ENCODE data around the gene MFAP5.
"Not testable (repeated sequence)": the region's sequence is repeated elsewhere in the genome, so short reads cannot be mapped to it uniquely, and the experiment has no call there.

MFAP5 gene

GRCh38 chr12:8675591-8676036 lies 13.0 kb upstream of the MFAP5 start:
- no peak for DNase-seq (ENCODE audit: low spot score)

GRCh38 chr12:8672381-8672780 lies 9.8 kb upstream of the MFAP5 start:
- no peak for DNase-seq (ENCODE audit: low spot score)

GRCh38 chr12:8668441-8668840 lies 5.8 kb upstream of the MFAP5 start:
- no peak for DNase-seq (ENCODE audit: low spot score)

DNA sequence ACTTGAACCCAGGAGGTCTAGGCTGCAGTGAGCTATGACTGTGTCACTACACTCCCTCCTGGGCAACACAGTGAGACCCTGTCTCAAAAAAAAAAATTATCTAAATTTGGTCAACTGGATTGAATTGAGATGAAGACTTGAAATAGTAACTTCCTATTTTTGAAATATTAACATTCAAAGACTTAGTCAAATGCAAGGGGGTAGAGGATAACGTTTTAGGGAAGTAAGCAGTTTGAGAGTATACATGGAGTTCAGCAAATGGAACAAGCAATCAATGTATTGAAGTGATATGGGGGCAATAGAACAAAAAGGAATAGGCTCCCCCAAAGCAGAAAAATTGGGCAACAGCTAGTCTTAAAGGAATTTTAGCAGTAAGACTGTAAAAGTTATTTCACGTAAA lies 4.6 kb upstream of the MFAP5 start:
- peak; percentile 54 for DNase-seq (ENCODE audit: low spot score)

DNA sequence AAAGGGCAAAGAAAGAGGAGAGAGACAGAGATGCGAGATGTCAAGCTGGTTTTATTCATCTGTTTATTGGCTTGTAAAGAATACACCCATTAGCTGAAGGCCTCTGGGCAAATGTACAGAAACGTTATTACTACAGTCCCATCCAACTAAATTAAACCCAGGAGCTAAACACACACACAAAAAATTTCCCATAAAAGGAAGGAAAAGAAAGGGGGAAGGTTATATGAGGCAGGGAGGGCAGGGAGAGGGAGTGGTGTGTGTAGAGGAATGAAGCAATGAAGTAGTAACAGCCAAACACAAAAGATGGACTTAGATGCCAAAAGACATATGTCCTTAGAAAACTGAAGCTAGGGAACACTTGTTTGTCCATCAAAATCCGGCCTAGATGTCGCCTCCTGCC lies 3.1 kb upstream of the MFAP5 start:
- DNase-seq (ENCODE audit: low spot score): no peak

DNA sequence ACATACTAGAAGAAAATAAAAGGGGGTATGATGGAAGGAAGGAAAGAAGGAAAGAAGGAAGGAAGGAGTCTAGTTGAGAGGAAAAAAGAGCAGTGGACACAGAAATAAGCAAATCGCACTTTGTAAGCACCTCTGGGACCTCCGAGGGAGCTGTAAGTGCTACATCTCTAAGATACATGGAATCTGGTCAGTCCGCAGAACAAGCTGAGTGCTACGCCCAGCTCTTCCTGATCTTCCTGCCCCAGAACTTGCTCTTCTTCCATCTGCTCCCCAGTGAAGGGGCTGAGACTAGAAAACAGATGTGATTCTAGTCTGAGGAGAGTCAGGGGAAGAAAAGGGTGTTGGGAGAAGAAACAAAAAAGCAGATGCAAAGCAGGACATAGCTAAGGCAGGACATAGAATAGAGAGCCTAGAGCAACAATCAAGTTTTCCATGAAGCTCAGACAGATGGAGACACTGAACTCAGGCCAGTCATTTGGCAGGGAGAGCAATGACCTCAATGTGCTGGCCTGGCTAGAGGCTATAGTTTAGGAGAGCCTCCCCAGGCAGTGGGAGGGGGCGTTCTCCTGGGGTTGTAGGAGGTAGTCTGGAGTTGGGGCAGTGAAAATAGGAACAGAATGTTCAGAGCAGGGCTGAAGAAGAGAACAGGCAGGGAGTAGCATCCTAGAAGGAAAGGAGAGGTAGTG lies 1.7 kb upstream of the MFAP5 start:
- DNase-seq (ENCODE audit: low spot score): no peak

- DNase-seq (ENCODE audit: low spot score): no peak
Observed at GRCh38 chr12:8661751-8662150, 875 bp downstream of the MFAP5 start.

GRCh38 chr12:8661016-8661415 lies 1.6 kb downstream of the MFAP5 start:
- DNase-seq (ENCODE audit: low spot score): no peak

DNA sequence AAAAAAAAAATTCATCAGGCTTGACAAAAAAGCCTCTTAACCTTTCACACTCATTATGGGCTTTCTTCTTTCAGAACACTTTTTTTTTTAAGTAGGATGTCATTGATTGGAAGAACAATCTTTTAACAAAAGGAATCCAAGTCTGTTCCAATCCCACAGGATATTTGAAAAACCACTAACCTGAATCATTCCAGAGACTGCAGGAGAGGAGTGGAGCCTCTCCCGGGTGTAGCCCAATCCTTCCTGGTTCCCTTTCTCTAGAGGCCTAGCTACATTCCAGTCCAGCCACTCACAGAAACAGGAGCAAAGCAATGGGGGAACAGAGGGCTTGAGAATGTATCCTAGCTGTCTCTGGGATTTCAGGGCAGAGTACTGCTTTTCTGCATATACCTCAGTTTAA lies 4.3 kb downstream of the MFAP5 start:
- DNase-seq (ENCODE audit: low spot score): no peak

DNA sequence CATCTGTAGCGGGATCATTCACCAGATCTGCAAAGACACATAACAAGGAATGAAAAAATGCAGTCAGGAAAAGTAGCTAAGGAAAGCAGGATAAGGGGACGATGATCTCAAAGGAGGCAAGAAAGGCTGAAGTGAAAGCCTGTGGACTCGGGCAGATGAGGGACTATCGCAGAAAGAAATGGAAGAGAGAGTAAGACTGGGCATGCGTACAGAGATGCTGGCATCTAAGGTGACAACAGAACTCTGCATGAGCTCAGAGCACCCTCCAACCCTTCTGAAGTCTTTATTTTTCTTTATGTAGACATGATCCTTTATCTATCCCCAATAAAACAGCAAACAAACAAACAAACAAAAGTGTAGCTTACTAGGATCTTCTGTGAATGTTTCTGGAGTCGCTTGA lies 7.2 kb downstream of the MFAP5 start:
- no peak for DNase-seq (ENCODE audit: low spot score)

GRCh38 chr12:8648576-8649205 lies 13.9 kb downstream of the MFAP5 start:
- no peak for DNase-seq (ENCODE audit: low spot score)

DNA sequence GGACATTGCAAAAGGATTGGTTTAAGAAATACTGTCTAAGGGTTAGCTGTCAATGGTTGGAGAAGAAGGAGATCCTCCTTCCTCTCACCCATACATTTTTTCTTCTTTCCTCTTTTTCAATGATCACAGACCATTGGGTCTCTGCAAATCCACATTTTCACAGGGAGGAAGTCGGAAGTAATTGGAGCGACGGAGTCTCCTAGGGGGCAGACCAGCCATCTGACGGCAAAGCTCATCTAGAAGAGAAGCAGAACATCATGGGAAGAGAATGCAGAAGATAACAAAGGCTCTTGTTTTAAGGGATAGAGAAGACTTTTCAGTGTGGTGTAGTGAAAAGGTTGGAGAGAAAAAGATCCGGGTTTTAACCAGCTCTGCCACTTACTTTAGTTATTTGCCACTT lies 14.7 kb downstream of the MFAP5 start:
- DNase-seq (ENCODE audit: low spot score): no peak

DNA sequence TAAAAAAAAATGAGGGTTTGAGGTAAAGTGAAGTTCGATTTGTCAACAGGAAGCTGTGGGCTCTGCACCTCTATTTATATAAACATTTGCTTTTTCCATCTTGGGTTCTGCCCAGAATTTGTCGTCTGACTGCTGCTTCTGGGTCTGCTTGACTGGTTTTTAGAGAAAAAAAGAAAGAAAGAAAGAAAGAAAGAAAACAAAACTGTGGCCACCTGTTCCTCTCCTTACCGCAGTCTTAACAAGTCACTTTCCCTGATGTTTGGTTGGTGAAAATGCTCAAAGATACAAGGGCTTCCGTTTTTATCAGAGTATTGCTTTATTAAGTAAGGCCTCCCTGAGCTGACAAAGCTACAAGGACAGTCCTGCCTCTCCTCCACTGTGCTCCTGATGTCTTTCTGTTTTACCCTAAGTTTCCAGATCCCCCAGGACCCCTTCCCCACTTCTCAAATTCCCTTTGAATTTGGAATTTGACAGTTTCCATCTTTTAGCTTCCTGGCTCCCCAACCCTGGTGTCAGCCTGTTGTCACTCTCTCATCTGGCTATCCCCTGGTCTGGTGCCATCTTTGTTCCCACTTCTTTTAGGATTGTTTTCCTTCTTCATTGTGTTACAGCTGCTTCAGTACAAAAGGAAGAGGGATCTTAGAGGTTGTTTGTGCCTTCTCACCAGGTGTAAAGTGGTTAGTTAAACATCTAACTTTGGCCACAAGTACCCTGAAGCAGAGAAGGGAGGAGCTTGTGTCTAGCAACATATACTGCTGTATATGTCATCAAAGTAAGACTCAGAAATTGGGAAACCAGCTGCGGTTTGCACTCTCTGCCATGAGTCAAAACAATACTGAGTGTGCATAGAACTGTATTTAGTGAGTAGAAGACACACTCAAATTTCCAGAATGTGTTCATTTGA lies 18.0 kb downstream of the MFAP5 start:
- peak; percentile 96 for DNase-seq (ENCODE audit: low spot score)

- no peak for DNase-seq (ENCODE audit: low spot score)
Observed at GRCh38 chr12:8642775-8643174, 19.9 kb downstream of the MFAP5 start.

- DNase-seq (ENCODE audit: low spot score): no peak
Observed at GRCh38 chr12:8639936-8640335, 22.7 kb downstream of the MFAP5 start.

DNA sequence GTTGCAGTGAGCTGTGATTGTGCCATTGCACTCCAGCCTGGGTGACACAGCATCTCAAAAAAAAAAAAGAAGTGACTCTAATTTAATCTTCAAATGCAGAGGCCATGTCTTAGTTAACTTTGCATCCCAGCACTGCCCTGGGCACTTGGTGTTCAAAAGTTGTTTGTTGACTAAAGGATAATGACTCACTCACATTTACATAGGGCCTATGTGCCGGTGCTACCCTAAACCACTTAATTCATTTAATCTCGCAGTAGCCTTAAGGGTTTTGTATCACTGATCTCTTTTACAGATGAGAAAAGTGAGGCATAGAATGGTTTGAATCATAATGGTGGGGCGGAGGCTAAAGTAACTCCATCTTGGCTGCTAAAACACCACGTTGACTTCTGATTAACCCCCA lies 23.7 kb downstream of the MFAP5 start:
- no peak for DNase-seq (ENCODE audit: low spot score)

DNA sequence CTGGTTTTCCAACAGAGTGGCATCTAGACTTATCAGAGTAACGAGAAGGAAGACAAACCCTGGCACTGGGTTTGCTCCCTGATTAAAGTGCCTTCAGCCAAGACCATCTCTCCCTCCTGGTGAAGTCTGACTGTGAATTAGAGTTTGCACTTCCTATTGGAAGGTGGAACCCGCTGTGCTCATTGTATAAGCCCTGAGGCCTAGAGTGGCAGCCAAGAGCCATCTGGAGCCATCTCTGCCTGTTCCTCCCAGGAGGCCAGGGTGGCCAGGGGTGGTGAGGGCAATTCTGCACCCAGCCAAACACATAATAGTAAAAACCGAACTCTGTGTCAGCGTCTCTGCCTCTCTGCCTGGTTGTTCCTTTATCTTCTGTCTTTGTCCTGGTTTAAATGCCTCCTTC lies 25.0 kb downstream of the MFAP5 start:
- DNase-seq (ENCODE audit: low spot score): no peak

- DNase-seq (ENCODE audit: low spot score): peak; percentile 66
Observed at GRCh38 chr12:8637244-8637643, 25.4 kb downstream of the MFAP5 start.

DNA sequence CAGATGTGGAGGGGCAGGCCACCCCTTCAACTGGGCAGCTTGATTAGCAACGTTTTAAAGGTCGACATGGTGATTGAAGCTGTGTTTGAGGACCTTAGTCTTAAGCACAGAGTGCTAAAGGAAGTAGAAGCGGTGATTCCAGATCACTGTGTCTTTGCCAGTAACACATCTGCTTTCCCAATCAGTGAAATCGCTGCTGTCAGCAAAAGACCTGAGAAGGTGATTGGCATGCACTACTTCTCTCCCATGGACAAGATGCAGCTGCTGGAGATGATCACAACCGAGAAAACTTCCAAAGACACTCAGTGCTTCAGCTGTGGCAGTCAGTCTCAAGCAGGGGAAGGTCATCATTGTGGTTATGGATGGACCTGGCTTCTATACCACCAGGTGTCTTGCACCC lies 26.0 kb downstream of the MFAP5 start:
- no peak for DNase-seq (ENCODE audit: low spot score)

- not testable (repeated sequence) for DNase-seq (ENCODE audit: low spot score)
Observed at GRCh38 chr12:8636007-8636346, 26.6 kb downstream of the MFAP5 start.

DNA sequence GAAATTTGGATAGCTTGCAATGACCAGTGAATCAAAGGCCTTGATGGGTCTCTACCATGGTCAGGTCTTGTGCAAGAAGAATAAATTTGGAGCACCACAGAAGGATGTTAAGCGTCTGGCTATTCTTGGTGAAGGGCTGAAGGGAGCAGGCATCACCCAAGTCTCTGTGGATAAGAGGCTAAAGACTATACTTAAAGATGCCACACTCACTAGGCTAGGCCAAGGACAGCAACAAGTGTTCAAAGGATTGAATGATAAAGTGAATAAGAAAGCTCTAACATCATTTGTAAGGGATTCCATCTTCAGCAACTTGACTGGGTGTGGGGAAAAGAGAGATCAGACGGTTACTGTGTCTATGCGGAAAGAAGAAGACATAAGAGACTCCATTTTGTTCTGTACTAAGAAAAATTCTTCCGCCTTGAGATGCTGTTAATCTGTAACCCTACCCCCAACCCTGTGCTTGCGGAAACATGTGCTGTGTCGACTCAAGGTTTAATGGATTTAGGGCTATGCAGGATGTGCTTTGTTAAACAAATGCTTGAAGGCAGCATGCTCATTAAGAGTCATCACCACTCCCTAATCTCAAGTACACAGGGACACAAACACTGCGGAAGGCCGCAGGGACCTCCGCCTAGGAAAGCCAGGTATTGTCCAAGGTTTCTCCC lies 27.2 kb downstream of the MFAP5 start:
- DNase-seq (ENCODE audit: low spot score): not testable (repeated sequence)

GRCh38 chr12:8630131-8630530 lies 32.5 kb downstream of the MFAP5 start:
- no peak for DNase-seq (ENCODE audit: low spot score)
